HG02884 (cell line): Measurements from ENCODE around the gene FSCN2.
"Not testable (repeated sequence)": the region's sequence is repeated elsewhere in the genome, so short reads cannot be mapped to it uniquely, and the experiment has no call there.

Source experiments
- ATAC-seq: cut with Tn5 transposase; IDR thresholded peaks from one replicate; pipeline ENCODE4 v1.9.1; 2021; ENCODE audit warnings: mild to moderate bottlenecking, moderate library complexity; ENCODE audit not compliant: unreplicated experiment

The FSCN2 gene

DNA sequence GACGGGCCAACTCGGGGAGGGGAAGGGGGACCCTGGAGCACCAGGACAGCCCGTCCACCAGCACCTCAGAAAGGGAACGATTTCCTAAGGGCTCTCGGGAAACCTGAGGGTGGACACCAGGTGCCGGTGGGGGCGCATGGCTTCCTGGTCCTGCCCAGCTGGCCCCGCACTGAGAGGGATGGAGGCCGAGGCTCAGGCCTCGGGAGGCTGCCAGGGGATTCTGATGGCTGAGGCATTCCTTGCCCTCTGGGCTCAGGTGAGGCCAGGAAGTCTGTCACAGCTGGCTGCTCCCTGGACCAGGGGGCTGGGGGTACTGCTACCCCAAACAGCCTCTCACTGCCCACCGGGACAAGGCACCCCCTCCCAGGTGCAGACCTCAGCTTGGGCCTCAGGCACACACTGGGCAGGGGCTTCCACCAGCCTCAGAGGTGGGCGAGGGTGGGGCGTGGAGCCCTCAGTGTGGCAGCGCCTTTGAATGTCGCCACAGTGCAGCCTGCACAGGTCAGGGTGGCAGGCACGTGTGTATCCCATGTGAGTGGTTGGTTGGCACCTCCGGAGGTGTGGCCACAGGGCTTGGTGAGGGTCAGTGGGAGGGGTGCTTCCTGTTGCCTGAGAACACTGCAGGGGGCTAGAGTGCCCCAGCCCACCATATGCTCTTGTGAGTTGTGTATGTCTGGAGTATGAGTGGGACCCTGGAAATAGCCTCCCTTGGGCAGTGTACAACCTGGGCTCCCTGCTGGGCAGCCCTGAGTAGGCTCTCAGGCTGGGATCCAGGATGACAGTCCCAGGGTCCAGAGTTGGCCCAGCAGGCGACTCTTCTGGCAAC, 3.9 kb upstream of the FSCN2 start:
- no peak for ATAC-seq

DNA sequence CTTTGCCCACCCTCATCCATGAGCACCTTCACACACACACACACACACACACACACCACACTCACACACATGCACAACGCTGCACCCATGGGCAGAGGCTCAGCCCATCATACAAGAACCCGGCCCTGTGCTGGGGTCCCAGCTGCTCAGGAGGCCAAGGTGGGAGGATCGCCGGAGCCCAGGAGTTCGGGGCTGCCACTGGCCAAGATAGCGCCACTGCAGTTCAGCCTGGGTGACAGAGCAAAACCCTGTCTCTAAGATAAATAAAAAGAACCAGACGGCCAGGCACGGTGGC, 3.4 kb upstream of the FSCN2 start:
- ATAC-seq, result no peak

DNA sequence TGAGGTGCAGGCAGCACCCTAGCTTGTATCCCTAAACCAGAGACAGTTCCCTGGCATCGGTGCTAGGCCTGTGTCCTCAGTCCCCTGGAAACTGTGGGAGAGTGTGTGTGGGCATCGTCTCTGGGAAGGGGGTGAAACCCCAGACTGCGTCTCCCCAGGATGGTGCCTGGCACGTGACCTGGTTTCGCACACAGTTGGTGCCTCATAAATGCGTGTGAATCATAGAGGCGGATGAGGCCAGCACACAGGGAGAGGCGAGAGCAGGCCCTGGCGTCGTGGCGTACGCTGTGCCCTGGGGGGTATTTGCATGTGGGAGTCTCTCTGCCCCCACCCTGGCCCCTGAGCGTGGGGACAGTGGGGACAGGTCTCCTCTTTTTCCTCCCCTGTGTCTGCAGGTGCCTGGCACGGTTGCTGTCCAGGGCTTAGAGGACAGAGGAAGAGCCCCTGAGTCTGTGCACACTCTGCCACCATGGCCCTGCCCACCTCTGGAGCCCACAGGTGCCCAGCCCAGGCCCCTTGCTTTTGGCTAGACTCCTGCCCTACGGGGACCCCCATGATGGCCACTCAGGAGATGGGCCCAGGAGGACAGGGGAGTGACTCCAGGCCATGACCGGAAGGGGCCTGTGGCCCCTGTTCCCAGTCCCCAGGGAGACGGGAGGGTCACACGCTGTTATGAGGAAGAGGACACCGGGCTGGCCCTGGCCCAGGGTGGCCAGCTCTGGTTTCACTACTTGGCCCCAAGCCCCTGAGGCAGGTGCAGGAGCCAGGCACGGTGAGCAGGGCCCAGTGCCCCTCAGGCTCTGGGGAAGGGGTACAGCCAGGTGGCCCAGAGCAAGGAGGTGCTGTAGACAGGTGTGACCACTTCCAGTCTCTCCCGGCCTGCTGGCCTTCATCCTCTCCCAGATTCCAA, 1.3 kb upstream of the FSCN2 start:
- no peak for ATAC-seq

DNA sequence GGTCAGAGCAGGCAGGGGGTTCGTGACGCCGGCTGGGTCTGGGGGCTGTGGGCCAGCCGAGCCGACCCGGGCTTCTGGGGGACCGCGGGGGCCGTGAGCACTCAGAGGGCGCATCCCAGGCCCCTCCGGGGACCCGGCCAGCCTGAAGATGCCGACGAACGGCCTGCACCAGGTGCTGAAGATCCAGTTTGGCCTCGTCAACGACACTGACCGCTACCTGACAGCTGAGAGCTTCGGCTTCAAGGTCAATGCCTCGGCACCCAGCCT, 140 bp downstream of the FSCN2 start:
- ATAC-seq, result no peak

DNA sequence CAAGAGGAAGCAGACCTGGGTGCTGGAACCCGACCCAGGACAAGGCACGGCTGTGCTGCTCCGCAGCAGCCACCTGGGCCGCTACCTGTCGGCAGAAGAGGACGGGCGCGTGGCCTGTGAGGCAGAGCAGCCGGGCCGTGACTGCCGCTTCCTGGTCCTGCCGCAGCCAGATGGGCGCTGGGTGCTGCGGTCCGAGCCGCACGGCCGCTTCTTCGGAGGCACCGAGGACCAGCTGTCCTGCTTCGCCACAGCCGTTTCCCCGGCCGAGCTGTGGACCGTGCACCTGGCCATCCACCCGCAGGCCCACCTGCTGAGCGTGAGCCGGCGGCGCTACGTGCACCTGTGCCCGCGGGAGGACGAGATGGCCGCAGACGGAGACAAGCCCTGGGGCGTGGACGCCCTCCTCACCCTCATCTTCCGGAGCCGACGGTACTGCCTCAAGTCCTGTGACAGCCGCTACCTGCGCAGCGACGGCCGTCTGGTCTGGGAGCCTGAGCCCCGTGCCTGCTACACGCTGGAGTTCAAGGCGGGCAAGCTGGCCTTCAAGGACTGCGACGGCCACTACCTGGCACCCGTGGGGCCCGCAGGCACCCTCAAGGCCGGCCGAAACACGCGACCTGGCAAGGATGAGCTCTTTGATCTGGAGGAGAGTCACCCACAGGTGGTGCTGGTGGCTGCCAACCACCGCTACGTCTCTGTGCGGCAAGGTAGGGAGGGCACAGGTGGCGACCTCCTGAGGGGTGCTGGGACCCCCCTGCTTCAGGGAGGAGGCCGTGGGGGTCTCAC, 667 bp downstream of the FSCN2 start:
- no peak for ATAC-seq

DNA sequence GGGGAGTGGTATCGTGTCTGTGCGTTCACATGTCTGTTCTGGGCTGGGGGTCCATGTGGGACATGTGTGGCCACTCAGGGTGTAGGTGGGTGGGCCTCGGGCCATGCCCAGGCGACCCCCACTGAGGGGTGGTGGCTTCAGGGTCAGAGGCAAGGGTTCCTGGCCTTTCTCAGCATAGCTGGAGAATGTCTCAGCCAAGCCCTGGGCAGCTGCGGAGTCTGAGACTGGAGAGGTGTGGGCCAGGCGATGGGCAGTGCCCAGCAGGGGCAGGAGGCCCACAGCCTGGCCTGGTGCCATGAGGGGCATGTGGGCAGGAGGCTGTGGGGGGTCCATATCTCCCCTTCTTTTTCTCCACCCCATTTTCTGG, 1.2 kb downstream of the FSCN2 start:
- no peak for ATAC-seq

DNA sequence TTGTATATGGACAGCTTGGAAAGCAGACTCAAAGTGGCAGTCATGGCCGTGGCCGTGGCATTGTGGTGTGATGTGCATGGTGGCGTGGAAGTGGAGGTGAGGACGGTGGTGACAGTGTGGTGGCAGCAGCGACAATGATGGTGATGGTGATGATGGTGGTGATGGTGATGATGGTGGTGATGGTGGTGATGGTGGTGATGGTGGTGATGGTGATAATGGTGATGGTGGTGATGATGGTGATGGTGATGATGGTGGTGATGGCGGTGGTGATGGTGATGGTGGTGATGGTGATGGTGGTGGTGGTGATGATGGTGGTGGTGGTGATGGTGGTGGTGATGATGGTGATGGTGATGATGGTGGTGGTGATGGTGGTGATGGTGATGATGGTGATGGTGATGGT, 2.8 kb downstream of the FSCN2 start:
- not testable (repeated sequence) for ATAC-seq

DNA sequence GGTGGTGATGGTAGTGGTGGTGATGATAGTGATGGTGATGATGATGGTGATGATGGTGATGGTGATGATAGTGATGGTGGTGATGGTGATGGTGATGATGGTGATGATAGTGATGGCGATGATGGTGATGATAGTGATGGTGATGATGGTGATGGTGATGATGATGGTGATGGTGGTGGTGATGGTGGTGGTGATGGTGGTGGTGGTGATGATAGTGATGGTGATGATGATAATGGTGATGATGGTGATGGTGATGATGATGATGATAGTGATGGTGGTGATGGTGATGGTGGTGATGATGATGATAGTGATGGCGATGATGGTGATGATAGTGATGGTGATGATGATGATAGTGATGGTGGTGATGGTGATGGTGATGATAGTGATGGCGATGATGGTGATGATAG, 3.8 kb downstream of the FSCN2 start:
- not testable (repeated sequence) for ATAC-seq

DNA sequence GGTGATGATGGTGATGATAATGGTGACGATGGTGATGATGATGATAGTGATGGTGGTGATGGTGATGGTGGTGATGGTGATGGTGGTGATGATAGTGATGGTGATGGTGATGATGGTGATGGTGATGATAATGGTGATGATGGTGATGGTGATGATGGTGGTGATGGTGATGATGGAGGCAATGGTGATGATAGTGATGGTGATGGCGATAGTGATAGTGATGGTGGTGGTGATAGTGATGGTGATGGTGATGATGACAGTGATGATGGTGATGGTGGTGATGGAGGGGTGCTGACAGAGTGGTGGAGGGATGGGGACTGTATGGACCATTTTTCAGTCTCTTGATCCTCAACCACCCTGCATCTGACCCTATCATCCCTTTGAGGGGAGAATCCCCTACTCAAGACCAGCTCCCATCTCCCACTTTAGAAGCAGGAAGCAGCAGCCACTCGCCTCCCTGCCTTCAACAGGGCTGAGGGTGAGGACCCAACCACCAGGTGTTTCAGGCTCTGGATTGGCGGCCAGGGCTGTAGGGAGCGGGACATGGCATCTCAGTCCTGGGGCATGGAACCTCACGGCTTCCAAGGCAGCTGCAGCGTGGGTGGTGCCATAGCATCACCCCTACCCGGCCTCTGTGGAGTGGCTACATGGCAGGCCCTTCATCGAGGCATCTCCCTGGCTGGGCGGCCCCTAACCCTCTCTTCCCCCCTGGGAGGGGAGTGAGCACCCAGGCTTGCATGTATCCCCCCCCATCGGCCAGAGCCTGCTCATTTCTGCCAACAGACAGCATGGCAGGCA, 4.5 kb downstream of the FSCN2 start:
- no peak for ATAC-seq

DNA sequence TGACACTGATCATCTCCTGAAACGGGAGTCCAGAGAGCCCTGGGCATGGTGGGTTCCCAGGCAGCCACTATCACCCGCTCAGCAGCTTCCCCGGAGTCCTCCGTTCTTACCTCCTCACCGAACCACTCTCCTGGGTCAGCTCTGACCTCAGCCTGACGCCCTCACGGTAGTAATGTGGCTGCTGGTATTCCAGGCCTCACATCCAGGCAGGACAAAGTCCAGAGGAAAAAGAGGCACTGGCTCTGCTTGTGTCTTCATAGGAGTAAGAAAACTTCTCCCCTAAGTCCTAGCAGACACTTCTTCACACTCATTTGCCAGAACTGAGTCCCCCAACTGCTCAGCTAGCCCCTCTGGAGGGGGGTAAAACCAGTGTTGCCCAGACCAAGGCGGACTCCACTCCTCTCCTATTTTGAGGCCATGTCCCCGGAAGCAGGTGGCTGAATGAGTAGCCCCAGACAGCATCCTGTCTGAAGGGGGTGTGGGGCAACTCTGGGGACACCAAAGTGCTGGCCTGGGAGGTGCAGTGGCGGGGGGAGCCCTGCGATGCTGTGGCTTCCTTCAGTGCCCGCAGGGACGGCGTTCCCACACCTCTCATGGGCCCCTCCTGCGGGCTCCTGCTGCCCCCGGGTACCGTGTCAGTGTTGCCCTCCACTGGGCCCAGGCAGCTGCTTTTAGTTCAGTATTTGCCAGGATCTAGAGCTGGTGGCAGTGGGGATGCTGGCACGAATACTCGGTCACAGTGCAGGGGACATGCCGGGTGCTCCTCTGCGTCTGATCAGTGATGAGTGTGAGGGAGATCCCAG, 5.4 kb downstream of the FSCN2 start:
- no peak for ATAC-seq

DNA sequence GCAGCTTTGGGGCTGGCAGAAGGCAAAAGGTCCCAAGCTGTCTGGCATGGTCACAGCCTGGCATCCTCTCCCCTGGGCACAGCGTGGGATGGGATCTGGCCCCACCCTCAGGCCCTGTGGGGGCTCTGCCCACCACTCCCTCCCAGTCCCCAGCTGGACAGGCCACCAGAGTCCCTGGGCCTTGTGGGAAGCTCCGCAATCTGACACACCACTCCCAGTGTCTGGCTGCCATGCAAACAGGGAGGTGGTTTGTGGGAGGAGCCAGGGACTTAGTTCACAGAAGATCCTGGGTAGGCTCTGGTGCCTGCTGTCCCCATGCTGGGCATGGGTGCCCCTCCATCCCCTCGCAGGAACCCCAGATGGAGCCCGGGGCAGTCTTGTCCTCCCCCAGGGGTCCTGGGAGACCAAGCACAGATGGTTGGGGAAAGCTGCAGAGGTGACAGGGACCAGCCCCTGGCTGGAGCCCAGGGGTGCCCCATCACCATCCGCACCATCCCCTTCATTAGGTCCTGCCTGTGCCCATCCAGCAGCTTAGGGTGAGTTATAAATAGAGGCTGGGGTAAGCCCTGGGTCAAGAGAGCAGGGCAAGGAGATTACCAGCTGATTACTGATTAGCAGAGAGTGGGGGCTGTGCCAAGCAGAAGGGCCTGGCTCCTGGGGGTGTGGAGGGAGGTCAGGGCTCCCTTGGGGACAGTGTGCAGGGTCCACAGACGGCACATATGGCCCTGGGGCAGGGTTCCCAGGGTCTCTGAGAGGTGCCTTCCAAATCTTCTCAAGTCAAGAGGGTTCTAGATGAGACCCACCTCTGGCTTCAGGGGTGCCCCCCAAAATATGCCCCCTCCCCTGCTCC, 6.2 kb downstream of the FSCN2 start:
- ATAC-seq, result no peak

DNA sequence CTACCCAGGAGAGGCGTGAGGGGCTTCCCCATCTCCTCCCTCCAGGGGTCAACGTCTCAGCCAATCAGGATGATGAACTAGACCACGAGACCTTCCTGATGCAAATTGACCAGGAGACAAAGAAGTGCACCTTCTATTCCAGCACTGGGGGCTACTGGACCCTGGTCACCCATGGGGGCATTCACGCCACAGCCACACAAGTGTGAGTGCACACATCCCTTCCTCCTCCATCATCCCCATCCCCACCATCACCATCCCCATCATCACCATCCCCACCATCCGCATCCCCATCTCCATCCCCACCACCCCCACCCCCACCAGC, 6.8 kb downstream of the FSCN2 start:
- ATAC-seq, result no peak

DNA sequence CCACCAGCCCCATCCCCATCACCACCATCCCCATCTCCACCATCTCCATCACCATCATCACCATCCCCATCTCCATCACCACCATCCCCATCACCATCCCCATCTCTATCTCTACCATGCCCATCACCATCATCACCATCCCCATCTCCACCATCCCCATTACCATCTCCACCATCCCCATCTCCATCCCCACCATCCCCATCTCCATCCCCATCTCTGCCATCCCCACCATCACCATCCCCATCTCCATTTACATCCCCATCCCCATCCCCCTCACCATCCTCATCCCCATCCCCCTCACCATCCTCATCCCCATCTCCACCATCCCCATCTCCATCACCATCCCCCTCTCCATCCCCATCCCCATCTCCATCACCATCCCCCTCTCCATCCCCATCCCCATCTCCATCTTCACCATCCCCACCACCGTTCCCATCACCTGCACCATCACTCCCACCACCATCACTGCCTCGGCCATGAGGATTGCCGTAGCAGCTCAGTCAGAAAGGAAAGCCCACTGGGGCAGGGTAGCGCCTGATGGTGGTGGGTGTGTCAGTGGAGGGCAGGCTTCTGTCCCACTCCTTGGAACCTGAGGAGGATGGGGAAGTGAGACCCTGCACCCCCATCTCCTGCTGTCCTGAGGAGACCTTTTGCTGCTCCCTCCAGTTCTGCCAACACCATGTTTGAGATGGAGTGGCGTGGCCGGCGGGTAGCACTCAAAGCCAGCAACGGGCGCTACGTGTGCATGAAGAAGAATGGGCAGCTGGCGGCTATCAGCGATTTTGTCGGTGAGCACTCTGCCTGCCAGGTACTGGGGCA, 7.5 kb downstream of the FSCN2 start:
- no peak for ATAC-seq

DNA sequence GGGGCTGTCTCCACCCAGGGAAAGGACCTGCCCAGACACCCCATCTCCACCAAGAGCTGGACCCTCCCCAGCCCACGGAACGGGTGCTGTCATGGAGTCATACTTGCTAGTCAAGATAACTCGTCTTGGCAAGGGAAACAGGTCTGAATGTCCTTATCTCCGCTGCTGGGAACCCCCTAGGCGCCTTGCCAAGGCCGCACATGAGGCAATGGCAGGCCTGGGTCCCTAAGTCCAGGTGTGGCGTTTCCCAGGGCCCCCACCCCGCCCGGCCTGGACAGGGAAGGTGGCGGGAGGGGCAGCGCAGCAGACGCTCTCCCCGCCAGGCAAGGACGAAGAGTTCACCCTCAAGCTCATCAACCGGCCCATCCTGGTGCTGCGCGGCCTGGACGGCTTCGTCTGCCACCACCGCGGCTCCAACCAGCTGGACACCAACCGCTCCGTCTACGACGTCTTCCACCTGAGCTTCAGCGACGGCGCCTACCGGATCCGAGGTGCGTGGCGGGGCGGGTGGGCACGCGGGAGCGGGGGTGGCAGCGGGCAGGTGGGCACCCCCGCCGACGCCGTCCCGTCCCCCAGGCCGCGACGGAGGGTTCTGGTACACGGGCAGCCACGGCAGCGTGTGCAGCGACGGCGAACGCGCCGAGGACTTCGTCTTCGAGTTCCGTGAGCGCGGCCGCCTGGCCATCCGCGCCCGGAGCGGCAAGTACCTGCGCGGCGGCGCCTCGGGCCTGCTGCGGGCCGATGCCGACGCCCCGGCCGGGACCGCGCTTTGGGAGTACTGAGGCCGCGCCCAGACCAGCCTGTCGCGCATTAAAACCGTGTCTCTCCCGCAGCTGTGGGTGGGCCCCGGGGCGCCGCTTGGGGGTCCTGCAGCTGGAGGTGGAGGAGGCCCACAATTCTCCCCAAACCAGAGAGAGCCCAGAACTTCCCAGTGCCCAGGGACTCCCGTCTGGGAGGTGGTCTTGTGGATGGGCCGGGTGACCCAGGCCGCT, 8.4 kb downstream of the FSCN2 start:
- ATAC-seq, result no peak

DNA sequence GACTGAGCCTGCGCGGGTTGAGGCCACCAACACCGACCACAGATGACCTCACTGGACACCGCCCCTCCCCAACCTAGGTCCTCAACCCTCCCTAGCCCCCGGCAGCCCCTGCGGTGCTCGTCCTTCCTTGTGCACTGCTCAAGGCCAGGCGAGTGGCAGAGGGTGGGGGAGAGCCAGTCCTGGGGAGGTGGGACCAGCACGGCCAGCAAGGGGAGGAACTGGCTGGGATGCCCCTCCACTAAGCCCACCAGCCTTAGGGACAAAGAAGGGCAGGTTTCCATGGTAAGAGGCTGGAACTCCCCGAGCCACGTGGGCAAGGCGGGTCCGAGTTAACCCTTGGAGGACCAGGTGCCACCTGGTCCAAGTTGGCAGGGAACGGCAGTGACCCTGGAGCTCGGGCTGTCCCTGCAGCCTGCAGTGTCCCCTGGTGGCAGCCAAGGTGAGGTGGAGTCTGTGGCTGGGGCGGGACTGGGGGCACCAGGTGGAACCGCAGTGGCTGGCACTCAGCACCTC, 9.2 kb downstream of the FSCN2 start:
- no peak for ATAC-seq

DNA sequence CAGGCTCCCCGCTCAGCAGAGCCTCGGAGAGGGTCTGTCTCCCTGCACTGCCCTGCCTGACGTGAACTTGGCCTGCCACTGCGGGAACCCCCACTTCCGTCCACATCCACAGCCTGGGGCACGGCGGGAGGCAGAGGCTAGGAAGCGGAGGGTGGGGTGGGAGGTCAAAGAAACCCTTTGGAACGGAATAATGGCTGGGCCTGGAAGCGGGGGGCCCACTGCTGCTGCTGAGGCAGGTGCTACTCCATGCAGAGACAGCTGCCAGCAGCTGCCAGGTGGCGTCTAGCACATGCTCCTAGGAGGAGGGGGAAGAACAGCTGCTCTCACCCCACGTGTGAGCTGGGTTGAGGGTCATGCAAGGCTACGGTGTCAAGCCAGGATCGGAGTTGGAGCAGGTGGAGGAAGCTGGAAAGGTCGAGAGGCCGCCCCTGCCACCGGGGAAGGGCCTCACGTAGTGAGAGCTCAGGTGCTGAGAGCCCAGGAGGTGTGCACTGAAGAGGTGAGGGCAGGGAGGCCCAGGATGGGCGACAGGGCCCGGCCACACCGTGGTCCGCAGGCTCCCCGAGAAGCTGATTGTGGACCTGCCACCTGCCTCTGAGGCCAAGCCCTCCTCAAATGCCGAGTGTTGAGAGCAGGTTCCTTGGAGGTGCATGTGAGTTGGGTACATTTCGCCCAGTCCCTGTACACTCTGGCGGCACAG, 9.8 kb downstream of the FSCN2 start:
- no peak for ATAC-seq
